ENCODE results near the gene ZMYM5. TPM values are rescaled to one million over a fixed set of nuclear protein-coding genes. Genes with fewer than 3 reads are reported as not detected.

The ZMYM5 gene
- total RNA-seq, 1 donor from 2014 or later, result 13.3 TPM

GRCh38 chr13:19845758-19846157 lies 17.7 kb downstream of the ZMYM5 start:
- no peak for DNase-seq (ENCODE audit: low spot score)
- Mint-ChIP-seq H3K27me3 (ENCODE audit: low read depth) (no peaks in the 10 kb centered on the region), H3K27ac (ENCODE audit: unreplicated experiment) (peak overlapping the region; percentile 94), H3K9me3 (ENCODE audit: low read depth) (no peaks in the 10 kb centered on the region), H3K4me3 (ENCODE audit: unreplicated experiment) (no peak overlapping the region), H3K4me1 (ENCODE audit: low read depth) (peaks cover 21% of the 10 kb centered on the region), H3K36me3 (ENCODE audit: low read depth) (peaks cover 9% of the 10 kb centered on the region)
- no peak for TF ChIP-seq CTCF (IDR thresholded peaks at IDR 0.05)

DNA sequence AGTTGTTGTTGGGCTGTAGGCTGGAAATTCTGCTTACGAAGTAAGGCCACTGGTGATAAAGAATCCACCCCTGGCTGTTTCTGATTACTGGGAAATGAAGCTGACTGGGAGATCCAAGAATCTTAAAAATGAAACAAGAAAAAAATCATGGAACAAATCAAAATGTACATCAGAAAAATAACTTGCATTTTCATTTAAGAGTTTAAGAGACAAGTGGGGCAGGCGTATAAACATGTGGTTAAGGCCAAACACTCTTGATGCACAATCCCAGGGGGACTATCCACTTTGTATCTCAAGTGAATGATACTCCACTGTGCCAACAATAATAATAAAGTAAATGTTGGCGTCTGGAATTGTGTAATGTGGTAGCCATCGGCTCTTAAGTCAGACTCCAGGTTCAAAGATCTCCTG lies 24.6 kb downstream of the ZMYM5 start:
- Mint-ChIP-seq H3K36me3 (ENCODE audit: low read depth) (peaks cover 27% of the 10 kb centered on the region), H3K9me3 (ENCODE audit: low read depth) (no peaks in the 10 kb centered on the region), H3K27me3 (ENCODE audit: low read depth) (no peaks in the 10 kb centered on the region), H3K27ac (ENCODE audit: unreplicated experiment) (peak overlapping the region; percentile 23), H3K4me1 (ENCODE audit: low read depth) (peaks cover 20% of the 10 kb centered on the region), H3K4me3 (ENCODE audit: unreplicated experiment) (no peak overlapping the region)
- no peak for TF ChIP-seq CTCF (IDR thresholded peaks at IDR 0.05)
- no peak for DNase-seq (ENCODE audit: low spot score)

GRCh38 chr13:19836472-19836871 lies 27.0 kb downstream of the ZMYM5 start:
- peaks cover 27% of the 10 kb centered on the region for H3K36me3 Mint-ChIP-seq (ENCODE audit: low read depth)
- no peaks in the 10 kb centered on the region for H3K9me3 Mint-ChIP-seq (ENCODE audit: low read depth)
- no peak for TF ChIP-seq CTCF (IDR thresholded peaks at IDR 0.05)
- H3K4me3 Mint-ChIP-seq (ENCODE audit: unreplicated experiment), result no peak overlapping the region
- H3K27ac Mint-ChIP-seq (ENCODE audit: unreplicated experiment), result no peak overlapping the region
- no peaks in the 10 kb centered on the region for H3K27me3 Mint-ChIP-seq (ENCODE audit: low read depth)
- no peak for DNase-seq (ENCODE audit: low spot score)
- peaks cover 20% of the 10 kb centered on the region for H3K4me1 Mint-ChIP-seq (ENCODE audit: low read depth)

GRCh38 chr13:19834704-19835103 lies 28.7 kb downstream of the ZMYM5 start:
- H3K4me3 Mint-ChIP-seq (ENCODE audit: unreplicated experiment), result no peak overlapping the region
- H3K36me3 Mint-ChIP-seq (ENCODE audit: low read depth), result peaks cover 28% of the 10 kb centered on the region
- H3K9me3 Mint-ChIP-seq (ENCODE audit: low read depth), result no peaks in the 10 kb centered on the region
- no peak for DNase-seq (ENCODE audit: low spot score)
- no peaks in the 10 kb centered on the region for H3K27me3 Mint-ChIP-seq (ENCODE audit: low read depth)
- peaks cover 16% of the 10 kb centered on the region for H3K4me1 Mint-ChIP-seq (ENCODE audit: low read depth)
- H3K27ac Mint-ChIP-seq (ENCODE audit: unreplicated experiment), result no peak overlapping the region
- no peak for TF ChIP-seq CTCF (IDR thresholded peaks at IDR 0.05)

GRCh38 chr13:19822673-19823072 lies 40.8 kb downstream of the ZMYM5 start:
- no peaks in the 10 kb centered on the region for H3K27me3 Mint-ChIP-seq (ENCODE audit: low read depth)
- H3K36me3 Mint-ChIP-seq (ENCODE audit: low read depth), result peaks cover 27% of the 10 kb centered on the region
- H3K4me1 Mint-ChIP-seq (ENCODE audit: low read depth), result peaks cover 3% of the 10 kb centered on the region
- H3K4me3 Mint-ChIP-seq (ENCODE audit: unreplicated experiment), result no peak overlapping the region
- H3K9me3 Mint-ChIP-seq (ENCODE audit: low read depth), result no peaks in the 10 kb centered on the region
- DNase-seq (ENCODE audit: low spot score), result no peak
- H3K27ac Mint-ChIP-seq (ENCODE audit: unreplicated experiment), result no peak overlapping the region
- TF ChIP-seq CTCF (IDR thresholded peaks at IDR 0.05), result no peak

All from chondrocyte (in vitro differentiated cells).